ENCODE results near the gene SFXN5.

DNA sequence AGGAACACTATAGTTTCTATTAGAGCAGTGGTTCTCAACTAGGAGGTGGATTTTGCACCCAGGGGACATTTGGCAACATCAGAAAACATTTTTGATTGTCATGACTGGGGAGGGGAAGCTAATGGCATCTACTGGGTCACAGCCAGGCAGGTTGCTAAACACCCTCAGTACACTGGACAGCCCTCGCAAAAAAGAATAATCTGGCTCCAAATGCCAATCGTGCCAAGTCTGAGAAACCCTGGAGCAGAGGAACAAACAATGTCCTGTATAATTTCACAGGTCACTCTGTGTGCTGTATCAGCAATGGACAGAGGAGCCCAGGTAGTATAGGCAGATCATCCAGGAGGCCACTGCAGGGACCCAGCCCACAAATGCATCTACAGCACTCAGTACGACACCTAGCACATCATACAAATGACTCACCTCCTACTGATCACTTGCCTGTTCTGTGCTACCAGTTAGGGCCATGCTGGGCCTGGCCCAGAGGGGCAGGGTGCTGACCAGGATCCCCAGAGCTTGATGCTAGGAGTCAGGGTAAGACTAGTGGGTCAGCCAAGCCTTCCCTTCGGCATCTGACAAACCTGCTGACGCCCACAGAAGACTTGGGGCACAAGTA lies 37.6 kb downstream of the SFXN5 start:
- TF ChIP-seq ZNF121 (CRISPR knock-in tag; IDR thresholded peaks at IDR 0.05) (no peak), NFYB (CRISPR knock-in tag; conservative IDR thresholded peaks at IDR 0.05; ENCODE audit: low read depth) (no peak)
- TF ChIP-seq, protein P1, sequence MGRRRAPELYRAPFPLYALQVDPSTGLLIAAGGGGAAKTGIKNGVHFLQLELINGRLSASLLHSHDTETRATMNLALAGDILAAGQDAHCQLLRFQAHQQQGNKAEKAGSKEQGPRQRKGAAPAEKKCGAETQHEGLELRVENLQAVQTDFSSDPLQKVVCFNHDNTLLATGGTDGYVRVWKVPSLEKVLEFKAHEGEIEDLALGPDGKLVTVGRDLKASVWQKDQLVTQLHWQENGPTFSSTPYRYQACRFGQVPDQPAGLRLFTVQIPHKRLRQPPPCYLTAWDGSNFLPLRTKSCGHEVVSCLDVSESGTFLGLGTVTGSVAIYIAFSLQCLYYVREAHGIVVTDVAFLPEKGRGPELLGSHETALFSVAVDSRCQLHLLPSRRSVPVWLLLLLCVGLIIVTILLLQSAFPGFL (CRISPR knock-in tag; IDR thresholded peaks at IDR 0.05; ENCODE audit: borderline replicate concordance), result no peak
- TF ChIP-seq, protein P2, sequence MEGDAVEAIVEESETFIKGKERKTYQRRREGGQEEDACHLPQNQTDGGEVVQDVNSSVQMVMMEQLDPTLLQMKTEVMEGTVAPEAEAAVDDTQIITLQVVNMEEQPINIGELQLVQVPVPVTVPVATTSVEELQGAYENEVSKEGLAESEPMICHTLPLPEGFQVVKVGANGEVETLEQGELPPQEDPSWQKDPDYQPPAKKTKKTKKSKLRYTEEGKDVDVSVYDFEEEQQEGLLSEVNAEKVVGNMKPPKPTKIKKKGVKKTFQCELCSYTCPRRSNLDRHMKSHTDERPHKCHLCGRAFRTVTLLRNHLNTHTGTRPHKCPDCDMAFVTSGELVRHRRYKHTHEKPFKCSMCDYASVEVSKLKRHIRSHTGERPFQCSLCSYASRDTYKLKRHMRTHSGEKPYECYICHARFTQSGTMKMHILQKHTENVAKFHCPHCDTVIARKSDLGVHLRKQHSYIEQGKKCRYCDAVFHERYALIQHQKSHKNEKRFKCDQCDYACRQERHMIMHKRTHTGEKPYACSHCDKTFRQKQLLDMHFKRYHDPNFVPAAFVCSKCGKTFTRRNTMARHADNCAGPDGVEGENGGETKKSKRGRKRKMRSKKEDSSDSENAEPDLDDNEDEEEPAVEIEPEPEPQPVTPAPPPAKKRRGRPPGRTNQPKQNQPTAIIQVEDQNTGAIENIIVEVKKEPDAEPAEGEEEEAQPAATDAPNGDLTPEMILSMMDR (IDR thresholded peaks at IDR 0.05), result no peak
- TF ChIP-seq, protein P3, sequence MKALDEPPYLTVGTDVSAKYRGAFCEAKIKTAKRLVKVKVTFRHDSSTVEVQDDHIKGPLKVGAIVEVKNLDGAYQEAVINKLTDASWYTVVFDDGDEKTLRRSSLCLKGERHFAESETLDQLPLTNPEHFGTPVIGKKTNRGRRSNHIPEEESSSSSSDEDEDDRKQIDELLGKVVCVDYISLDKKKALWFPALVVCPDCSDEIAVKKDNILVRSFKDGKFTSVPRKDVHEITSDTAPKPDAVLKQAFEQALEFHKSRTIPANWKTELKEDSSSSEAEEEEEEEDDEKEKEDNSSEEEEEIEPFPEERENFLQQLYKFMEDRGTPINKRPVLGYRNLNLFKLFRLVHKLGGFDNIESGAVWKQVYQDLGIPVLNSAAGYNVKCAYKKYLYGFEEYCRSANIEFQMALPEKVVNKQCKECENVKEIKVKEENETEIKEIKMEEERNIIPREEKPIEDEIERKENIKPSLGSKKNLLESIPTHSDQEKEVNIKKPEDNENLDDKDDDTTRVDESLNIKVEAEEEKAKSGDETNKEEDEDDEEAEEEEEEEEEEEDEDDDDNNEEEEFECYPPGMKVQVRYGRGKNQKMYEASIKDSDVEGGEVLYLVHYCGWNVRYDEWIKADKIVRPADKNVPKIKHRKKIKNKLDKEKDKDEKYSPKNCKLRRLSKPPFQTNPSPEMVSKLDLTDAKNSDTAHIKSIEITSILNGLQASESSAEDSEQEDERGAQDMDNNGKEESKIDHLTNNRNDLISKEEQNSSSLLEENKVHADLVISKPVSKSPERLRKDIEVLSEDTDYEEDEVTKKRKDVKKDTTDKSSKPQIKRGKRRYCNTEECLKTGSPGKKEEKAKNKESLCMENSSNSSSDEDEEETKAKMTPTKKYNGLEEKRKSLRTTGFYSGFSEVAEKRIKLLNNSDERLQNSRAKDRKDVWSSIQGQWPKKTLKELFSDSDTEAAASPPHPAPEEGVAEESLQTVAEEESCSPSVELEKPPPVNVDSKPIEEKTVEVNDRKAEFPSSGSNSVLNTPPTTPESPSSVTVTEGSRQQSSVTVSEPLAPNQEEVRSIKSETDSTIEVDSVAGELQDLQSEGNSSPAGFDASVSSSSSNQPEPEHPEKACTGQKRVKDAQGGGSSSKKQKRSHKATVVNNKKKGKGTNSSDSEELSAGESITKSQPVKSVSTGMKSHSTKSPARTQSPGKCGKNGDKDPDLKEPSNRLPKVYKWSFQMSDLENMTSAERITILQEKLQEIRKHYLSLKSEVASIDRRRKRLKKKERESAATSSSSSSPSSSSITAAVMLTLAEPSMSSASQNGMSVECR (CRISPR knock-in tag; IDR thresholded peaks at IDR 0.05; ENCODE audit: borderline replicate concordance), result no peak
